OCI-LY3 (cell line): ENCODE results near the gene SORL1.

Experiments used
- H2AFZ ChIP-seq: fragments of 200-600, 300-600 bp; shearing (Covaris generic); 2 replicates; pipeline ENCODE4 v1.6.0; 2014; ENCODE audit warnings: antibody characterized with exemption, low read depth, low read length
- H3K27ac ChIP-seq: fragments of 200-600, 300-600 bp; sonication (generic); 2 replicates; pipeline ENCODE4 v1.5.1; 2014; ENCODE audit warnings: mild to moderate bottlenecking, low read length, moderate library complexity, mixed read lengths
- H3K27me3 ChIP-seq: fragments of 200-600, 300-600 bp; sonication (generic); 2 replicates; pipeline ENCODE4 v1.6.1; 2014; ENCODE audit warnings: low read depth, low read length, mixed read lengths
- H3K36me3 ChIP-seq: fragments of 200-600, 300-600 bp; sonication (generic); replicated peaks from 2 replicates; pipeline ENCODE3; 2014; ENCODE audit warnings: low read depth, low read length, mixed read lengths
- H3K4me1 ChIP-seq: fragments of 300-600, 200-600 bp; sonication (generic); 2 replicates; pipeline ENCODE4 v1.6.1; 2014; ENCODE audit warnings: low read length, mixed read lengths
- H3K4me2 ChIP-seq: fragments of 200-600, 300-600 bp; sonication (generic); 2 replicates; pipeline ENCODE4 v1.6.1; 2014; ENCODE audit warnings: low read length, mixed read lengths
- H3K4me3 ChIP-seq: fragments of 300-600, 200-600 bp; sonication (generic); 2 replicates; pipeline ENCODE4 v1.5.1; 2014; ENCODE audit warnings: antibody characterized with exemption, mild to moderate bottlenecking, low read length, moderate library complexity
- H3K79me2 ChIP-seq: fragments of 300-600, 200-600 bp; shearing (Covaris generic); 2 replicates; pipeline ENCODE4 v1.6.1; 2014; ENCODE audit warnings: mild to moderate bottlenecking, low read length, mixed read lengths
- H3K9ac ChIP-seq: fragments of 300-600, 200-600 bp; shearing (Covaris generic); 2 replicates; pipeline ENCODE4 v1.6.0; 2014; ENCODE audit warnings: mild to moderate bottlenecking, low read length, moderate library complexity
- H3K9me3 ChIP-seq: fragments of 200-600, 300-600 bp; shearing (Covaris generic); 2 replicates; pipeline ENCODE4 v1.6.1; 2014; ENCODE audit warnings: low read length, mixed read lengths; ENCODE audit not compliant: insufficient read depth
- H4K20me1 ChIP-seq: fragments of 200-600, 300-600 bp; sonication (generic); 2 replicates; pipeline ENCODE4 v1.6.1; 2016; ENCODE audit warnings: low read length, mixed read lengths; ENCODE audit not compliant: insufficient read depth
- EZH2phosphoT487 ChIP-seq: fragments of 200-600 bp; shearing (Covaris generic); IDR thresholded peaks from 2 replicates; pipeline ENCODE4 v1.6.1; 2018; ENCODE audit warnings: antibody characterized with exemption, mixed run types, low read depth
- TF ChIP-seq, protein P1 (sequence below): fragments of 200-600, 300-600 bp; sonication (generic); IDR thresholded peaks from 2 replicates; pipeline ENCODE4 v1.5.1; 2014; ENCODE audit warnings: antibody characterized with exemption, low read length, low read depth

The SORL1 gene

DNA sequence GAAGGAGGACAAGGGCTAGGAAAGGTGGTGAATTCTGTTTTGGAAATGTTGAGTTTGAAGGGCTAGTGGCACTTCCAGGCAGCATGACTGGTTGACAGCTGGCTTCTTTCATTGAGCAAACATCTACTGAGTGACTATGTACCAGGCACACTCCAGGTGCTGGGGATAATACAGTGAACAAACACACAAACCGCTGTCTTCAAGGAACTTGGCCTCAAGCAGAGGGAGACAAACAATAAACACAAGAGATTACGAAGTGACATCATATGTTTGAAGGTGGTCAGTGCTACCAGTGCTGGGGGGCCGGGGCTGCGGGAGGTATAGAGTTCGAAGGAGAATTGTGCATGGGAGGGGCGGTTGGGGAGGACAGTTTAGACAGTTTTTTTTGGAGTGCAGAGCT lies 197.7 kb downstream of the SORL1 start:
- Histone ChIP-seq H3K36me3 (no peaks in the 10 kb centered on the region), H2AFZ (no peak overlapping the region), H3K4me1 (peaks cover 22% of the 10 kb centered on the region), H3K9ac (no peak overlapping the region), H4K20me1 (no peaks in the 10 kb centered on the region), H3K27me3 (0 out of 2 replicates have a peak, but pooled peaks cover 2% of the 10 kb centered on the region), H3K4me2 (peak overlapping the region; percentile 68; the same call in 1 of the 2 replicates), H3K9me3 (no peaks in the 10 kb centered on the region), H3K4me3 (no peak overlapping the region), H3K27ac (no peak overlapping the region), H3K79me2 (no peaks in the 10 kb centered on the region)
- TF ChIP-seq EZH2phosphoT487 = no peak
- TF ChIP-seq, protein P1, sequence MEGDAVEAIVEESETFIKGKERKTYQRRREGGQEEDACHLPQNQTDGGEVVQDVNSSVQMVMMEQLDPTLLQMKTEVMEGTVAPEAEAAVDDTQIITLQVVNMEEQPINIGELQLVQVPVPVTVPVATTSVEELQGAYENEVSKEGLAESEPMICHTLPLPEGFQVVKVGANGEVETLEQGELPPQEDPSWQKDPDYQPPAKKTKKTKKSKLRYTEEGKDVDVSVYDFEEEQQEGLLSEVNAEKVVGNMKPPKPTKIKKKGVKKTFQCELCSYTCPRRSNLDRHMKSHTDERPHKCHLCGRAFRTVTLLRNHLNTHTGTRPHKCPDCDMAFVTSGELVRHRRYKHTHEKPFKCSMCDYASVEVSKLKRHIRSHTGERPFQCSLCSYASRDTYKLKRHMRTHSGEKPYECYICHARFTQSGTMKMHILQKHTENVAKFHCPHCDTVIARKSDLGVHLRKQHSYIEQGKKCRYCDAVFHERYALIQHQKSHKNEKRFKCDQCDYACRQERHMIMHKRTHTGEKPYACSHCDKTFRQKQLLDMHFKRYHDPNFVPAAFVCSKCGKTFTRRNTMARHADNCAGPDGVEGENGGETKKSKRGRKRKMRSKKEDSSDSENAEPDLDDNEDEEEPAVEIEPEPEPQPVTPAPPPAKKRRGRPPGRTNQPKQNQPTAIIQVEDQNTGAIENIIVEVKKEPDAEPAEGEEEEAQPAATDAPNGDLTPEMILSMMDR = no peak

DNA sequence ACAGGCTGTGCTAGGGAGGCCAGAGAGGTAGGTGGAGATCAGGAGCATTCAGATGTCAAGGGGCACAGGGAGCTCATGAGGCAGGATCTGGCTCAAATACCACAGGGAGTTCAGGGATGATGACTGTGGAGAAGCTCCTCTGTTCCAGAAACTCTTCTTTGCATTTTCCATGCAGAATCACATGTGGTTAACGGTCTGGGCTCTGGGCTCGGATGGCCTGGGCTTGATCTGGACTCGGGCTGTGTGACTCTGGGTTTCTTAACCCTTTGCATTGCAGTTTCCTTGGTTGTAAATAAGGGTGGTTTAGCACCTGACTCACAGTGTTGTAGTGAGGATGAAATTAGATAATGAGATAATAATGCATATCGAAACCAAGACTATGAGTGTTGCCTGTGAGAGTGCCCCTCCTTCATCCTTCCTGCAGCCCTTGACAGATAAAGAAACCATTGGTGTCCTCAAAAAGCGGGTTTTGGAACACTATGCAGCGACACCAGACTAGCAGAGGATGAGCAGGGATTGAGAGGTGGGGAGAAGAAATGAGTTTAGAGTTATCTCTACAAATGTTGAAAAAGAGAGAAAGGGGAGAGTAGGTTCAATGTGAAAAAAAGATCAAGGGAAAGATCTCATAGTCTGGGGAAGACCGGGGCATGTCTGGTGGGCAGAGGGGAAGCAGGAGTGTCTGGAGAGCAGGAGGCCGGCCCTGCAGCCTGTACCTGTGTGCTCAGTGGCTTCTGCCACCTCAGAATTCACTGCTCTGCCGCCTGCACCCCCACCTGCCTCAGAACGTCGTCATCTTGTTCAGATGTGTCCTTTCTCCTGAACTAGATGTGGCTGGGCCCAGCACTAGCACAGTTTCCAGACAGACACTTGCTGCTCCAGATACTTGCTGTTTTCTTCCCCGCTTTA lies 198.5 kb downstream of the SORL1 start:
- H3K27ac ChIP-seq = no peak overlapping the region
- no peaks in the 10 kb centered on the region for H3K36me3 ChIP-seq
- peak overlapping the region; percentile 68 for H3K4me2 ChIP-seq
- no peaks in the 10 kb centered on the region for H3K9me3 ChIP-seq
- H3K79me2 ChIP-seq = no peaks in the 10 kb centered on the region
- TF ChIP-seq, protein P1 = no peak
- no peak for TF ChIP-seq EZH2phosphoT487
- 0 out of 2 replicates have a peak, but pooled peaks cover 5% of the 10 kb centered on the region for H3K27me3 ChIP-seq
- H2AFZ ChIP-seq = 0 out of 2 replicates have a peak overlapping the region, but pooled peaks have one; percentile 26
- no peaks in the 10 kb centered on the region for H4K20me1 ChIP-seq
- H3K4me1 ChIP-seq = peaks cover 28% of the 10 kb centered on the region
- H3K4me3 ChIP-seq = peak overlapping the region; percentile 43; the same call in 1 of the 2 replicates
- peak overlapping the region; percentile 2; the same call in 1 of the 2 replicates for H3K9ac ChIP-seq

DNA sequence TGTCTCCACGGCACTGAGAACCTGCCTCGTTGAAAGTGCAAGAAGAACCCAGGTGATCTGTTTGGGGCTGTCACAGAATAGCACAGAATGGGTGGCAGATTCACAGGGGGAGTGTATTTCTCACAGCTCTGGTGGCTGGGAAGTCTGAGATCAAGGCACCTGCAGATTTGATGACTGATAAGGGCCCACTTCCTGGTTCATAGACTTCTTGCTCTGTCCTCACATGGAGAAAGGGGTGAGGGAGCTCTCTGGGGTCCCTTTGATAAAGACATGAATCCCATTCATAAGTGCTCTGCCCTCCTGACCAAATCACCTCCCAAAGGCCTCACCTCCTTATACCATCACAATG lies 199.1 kb downstream of the SORL1 start:
- no peak for TF ChIP-seq EZH2phosphoT487
- TF ChIP-seq, protein P1 = no peak
- H3K4me3 ChIP-seq = no peak overlapping the region
- H3K36me3 ChIP-seq = no peaks in the 10 kb centered on the region
- H3K27me3 ChIP-seq = 0 out of 2 replicates have a peak, but pooled peaks cover 5% of the 10 kb centered on the region
- H3K9me3 ChIP-seq = no peaks in the 10 kb centered on the region
- 0 out of 2 replicates have a peak overlapping the region, but pooled peaks have one; percentile 26 for H2AFZ ChIP-seq
- no peaks in the 10 kb centered on the region for H4K20me1 ChIP-seq
- peaks cover 30% of the 10 kb centered on the region for H3K4me1 ChIP-seq
- no peaks in the 10 kb centered on the region for H3K79me2 ChIP-seq
- H3K27ac ChIP-seq = no peak overlapping the region
- H3K9ac ChIP-seq = peak overlapping the region; percentile 0; the same call in 1 of the 2 replicates
- H3K4me2 ChIP-seq = peak overlapping the region; percentile 68

DNA sequence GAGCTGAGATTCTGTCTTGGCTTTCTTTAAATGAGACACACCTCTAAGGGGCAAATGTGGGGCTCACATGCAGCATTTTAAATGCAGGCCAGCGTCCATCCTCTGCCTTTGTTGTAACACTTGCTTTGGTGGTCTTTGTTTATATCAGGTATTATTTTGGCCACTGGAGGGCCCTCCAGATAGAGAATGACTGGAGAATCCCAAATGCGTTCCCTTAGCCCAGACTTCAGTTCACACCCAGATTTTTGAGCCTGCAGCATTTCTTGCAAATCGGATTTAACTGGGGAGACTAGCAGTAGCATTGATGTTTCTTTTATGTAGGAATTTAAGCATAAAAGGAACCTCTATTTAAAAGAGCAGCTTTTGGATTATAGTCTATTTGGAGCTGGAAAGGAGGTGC lies 200.9 kb downstream of the SORL1 start:
- Histone ChIP-seq H3K4me3 (no peak overlapping the region), H3K27me3 (0 out of 2 replicates have a peak, but pooled peaks cover 5% of the 10 kb centered on the region), H3K4me2 (no peak overlapping the region), H3K9me3 (no peaks in the 10 kb centered on the region), H3K9ac (no peak overlapping the region), H3K79me2 (no peaks in the 10 kb centered on the region), H3K36me3 (no peaks in the 10 kb centered on the region), H3K4me1 (peaks cover 33% of the 10 kb centered on the region), H4K20me1 (no peaks in the 10 kb centered on the region), H2AFZ (no peak overlapping the region), H3K27ac (no peak overlapping the region)
- TF ChIP-seq, protein P1 = peak; percentile 50
- TF ChIP-seq EZH2phosphoT487 = no peak
